HCT116 (cell line): ENCODE data around the gene PLCB1.

Experiments
- CEBPB ChIP-seq: IDR thresholded peaks from 2 replicates; pipeline ENCODE4 v1.6.1; 2012; ENCODE audit warnings: low read depth
- CTCF ChIP-seq, 3 experiments: fragments of 200-600 bp in 1 of 3; sonication (generic) in 1 of 3; IDR thresholded peaks in 2 of 3; conservative IDR thresholded peaks in 1 of 3; 2 replicates each; pipeline ENCODE4 v1.5.1; 2012 to 2017; ENCODE audit warnings: low read depth in 2 of 3, low read length in 2 of 3, antibody characterized with exemption in 1 of 3, borderline replicate concordance in 1 of 3, control low read depth in 1 of 3, mild to moderate bottlenecking in 1 of 3, mixed read lengths in 1 of 3, mixed run types in 1 of 3, moderate library complexity in 1 of 3; ENCODE audit not compliant: insufficient read depth in 1 of 3
- FOSL1 ChIP-seq: IDR thresholded peaks from 2 replicates; pipeline ENCODE4 v1.6.1; 2012; ENCODE audit warnings: low read depth
- POLR2A ChIP-seq: IDR thresholded peaks from 2 replicates; pipeline ENCODE4 v1.7.0; 2011; ENCODE audit warnings: borderline replicate concordance; ENCODE audit not compliant: insufficient read depth, insufficient read length; ENCODE audit errors: extremely low read depth
- YY1 ChIP-seq: IDR thresholded peaks from 2 replicates; pipeline ENCODE4 v1.6.1; 2011; ENCODE audit warnings: low read length, low read depth, moderate library complexity, mild to moderate bottlenecking; ENCODE audit not compliant: insufficient replicate concordance; ENCODE audit errors: extremely low read depth

DNA sequence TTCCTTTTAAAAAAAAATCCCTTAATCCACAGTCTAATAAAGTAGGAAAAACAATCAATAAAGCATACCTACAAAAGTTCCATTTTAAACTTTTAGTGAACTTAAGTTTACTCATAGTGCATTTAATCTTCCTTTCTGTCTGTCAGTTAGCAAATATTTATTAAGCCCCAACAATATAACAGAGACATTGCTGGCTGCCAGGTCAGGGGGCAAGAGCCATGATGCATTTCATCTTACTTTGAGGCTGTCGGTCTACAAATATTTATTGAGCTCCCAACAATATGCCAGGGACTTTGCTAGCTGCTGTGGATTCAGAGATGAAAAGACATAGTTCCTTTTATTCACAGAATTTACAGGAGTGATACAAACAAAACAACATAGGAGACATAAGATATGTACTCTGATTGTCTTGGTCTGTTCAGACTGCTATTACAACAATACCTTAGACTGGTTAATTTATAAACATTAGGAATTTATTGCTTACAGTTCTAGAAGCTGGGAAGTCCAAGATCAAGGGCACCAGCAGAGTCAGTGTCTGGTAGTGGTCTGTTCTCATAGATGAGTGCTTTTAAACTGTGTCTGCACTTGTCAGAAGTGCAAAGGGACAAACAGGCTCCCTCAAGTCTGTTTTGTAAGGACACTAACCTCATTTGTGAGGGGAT lies 118.6 kb downstream of the PLCB1 start:
- TF ChIP-seq YY1, result no peak
- TF ChIP-seq POLR2A, result no peak
- no peak for TF ChIP-seq CTCF (IDR thresholded peaks at IDR 0.05 in 2 of 3, conservative IDR thresholded peaks at IDR 0.05 in 1 of 3; ENCODE audit: borderline replicate concordance in 1 of 3, insufficient read depth in 1 of 3, low read depth in 2 of 3, low read length in 2 of 3)
- no peak for TF ChIP-seq CEBPB
- TF ChIP-seq FOSL1, result no peak
